22Rv1 (cell line): ENCODE results near the gene DARS2.

Experiments
- ZFX ChIP-seq: fragments of 450-650 bp; IDR thresholded peaks from 2 replicates; pipeline ENCODE4 v1.6.1; 2017; ENCODE audit warnings: antibody characterized with exemption, borderline replicate concordance
- TF ChIP-seq, protein P1 (sequence below): fragments of 450-650 bp; IDR thresholded peaks from 2 replicates; pipeline ENCODE4 v1.5.1; 2017; ENCODE audit warnings: mild to moderate bottlenecking

DNA sequence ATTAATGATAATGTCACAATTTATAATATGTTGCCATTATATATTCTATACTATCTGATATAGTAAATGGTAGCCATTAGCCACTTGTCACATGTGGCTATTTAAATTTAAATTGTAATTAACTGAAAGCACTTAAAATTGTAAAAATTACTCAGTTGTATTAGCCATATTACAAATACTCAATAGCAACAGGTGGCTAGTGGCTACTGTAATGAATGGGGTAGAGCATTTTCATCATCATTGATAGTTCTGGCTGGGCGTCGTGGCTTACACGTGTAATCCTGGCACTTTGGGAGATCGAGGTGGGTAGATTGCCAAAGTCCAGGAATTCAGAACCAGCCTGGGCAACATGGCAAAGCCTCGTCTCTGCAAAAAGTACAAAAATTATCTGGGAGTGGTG is 60.2 kb downstream of the DARS2 start:
- TF ChIP-seq, protein P1, sequence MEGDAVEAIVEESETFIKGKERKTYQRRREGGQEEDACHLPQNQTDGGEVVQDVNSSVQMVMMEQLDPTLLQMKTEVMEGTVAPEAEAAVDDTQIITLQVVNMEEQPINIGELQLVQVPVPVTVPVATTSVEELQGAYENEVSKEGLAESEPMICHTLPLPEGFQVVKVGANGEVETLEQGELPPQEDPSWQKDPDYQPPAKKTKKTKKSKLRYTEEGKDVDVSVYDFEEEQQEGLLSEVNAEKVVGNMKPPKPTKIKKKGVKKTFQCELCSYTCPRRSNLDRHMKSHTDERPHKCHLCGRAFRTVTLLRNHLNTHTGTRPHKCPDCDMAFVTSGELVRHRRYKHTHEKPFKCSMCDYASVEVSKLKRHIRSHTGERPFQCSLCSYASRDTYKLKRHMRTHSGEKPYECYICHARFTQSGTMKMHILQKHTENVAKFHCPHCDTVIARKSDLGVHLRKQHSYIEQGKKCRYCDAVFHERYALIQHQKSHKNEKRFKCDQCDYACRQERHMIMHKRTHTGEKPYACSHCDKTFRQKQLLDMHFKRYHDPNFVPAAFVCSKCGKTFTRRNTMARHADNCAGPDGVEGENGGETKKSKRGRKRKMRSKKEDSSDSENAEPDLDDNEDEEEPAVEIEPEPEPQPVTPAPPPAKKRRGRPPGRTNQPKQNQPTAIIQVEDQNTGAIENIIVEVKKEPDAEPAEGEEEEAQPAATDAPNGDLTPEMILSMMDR: no peak
- TF ChIP-seq ZFX: no peak
